IMR-90 (cell line): ENCODE data around the gene ATMIN. TPM values are rescaled to one million over a fixed set of nuclear protein-coding genes. Genes with fewer than 3 reads are reported as not detected.

Source experiments
- ATAC-seq: fragments of 200-7000 bp; cut with Tn5 transposase; 2 replicates; pipeline ENCODE4 v1.9.1; 2020; ENCODE audit warnings: low read depth, mild to moderate bottlenecking, moderate library complexity
- BruUV-seq: library from RNA; stranded (reverse); fragments of 400-500 nt; replicated peaks from 2 replicates; lab custom pipeline; 2021; lab: Mats Ljungman, UMichigan
- CTCF ChIA-PET: fragments of 300-600 bp; formaldehyde crosslinking; extraction: SDS; loops from one replicate; lab custom pipeline; 2021; ENCODE audit warnings: antibody characterized with exemption; lab: Yijun Ruan, JAX
- POLR2A ChIA-PET: fragments of 300-600 bp; sonication (Branson Sonifier 250); formaldehyde crosslinking; loops from one replicate; lab custom pipeline; 2022; ENCODE audit warnings: antibody characterized with exemption; ENCODE audit not compliant: unreplicated experiment; lab: Charles Lee
- DNase-seq: peaks from one replicate; pipeline ENCODE4 v3.0.0; 2013
- H2AFZ ChIP-seq: replicated peaks from 2 replicates; pipeline ENCODE3; 2013; ENCODE audit warnings: low read length, mild to moderate bottlenecking; ENCODE audit not compliant: poor library complexity
- H2AK5ac ChIP-seq: 2 replicates; pipeline ENCODE4 v1.6.1; 2013; ENCODE audit warnings: low read depth, low read length, inconsistent platforms
- H2AK9ac ChIP-seq: replicated peaks from 2 replicates; pipeline ENCODE3; 2013; ENCODE audit warnings: mild to moderate bottlenecking, low read depth, low read length, moderate library complexity; ENCODE audit not compliant: poor library complexity
- H2BK120ac ChIP-seq: 2 replicates; pipeline ENCODE4 v1.6.1; 2013; ENCODE audit warnings: low read depth, low read length, inconsistent platforms
- H2BK15ac ChIP-seq: 3 replicates; pipeline ENCODE4 v1.6.1; 2013; ENCODE audit warnings: low read depth, low read length, inconsistent platforms
- H2BK20ac ChIP-seq: 2 replicates; pipeline ENCODE4 v1.6.1; 2013; ENCODE audit warnings: low read depth, mild to moderate bottlenecking, inconsistent platforms, low read length, moderate library complexity
- H2BK5ac ChIP-seq: 2 replicates; pipeline ENCODE4 v1.6.1; 2013; ENCODE audit warnings: mild to moderate bottlenecking, low read depth, low read length, inconsistent platforms; ENCODE audit not compliant: poor library complexity, severe bottlenecking
- H3K14ac ChIP-seq: replicated peaks from 2 replicates; pipeline ENCODE4 v1.6.1; 2013; ENCODE audit warnings: low read depth, low read length, inconsistent platforms
- H3K18ac ChIP-seq: 2 replicates; pipeline ENCODE4 v1.6.1; 2013; ENCODE audit warnings: low read depth, low read length, control low read depth
- H3K23ac ChIP-seq: 2 replicates; pipeline ENCODE4 v1.6.1; 2013; ENCODE audit warnings: low read depth, low read length, inconsistent platforms
- H3K27ac ChIP-seq: 2 replicates; pipeline ENCODE4 v1.5.1; 2013; ENCODE audit warnings: mild to moderate bottlenecking, control low read depth, low read length; ENCODE audit not compliant: insufficient read depth
- H3K27me3 ChIP-seq: 2 replicates; pipeline ENCODE4 v1.6.1; 2013; ENCODE audit warnings: low read length; ENCODE audit not compliant: control insufficient read depth, insufficient read depth
- H3K36me3 ChIP-seq: 2 replicates; pipeline ENCODE4 v1.6.1; 2013; ENCODE audit warnings: low read length, mixed read lengths; ENCODE audit not compliant: control insufficient read depth, insufficient read depth
- H3K4ac ChIP-seq: 2 replicates; pipeline ENCODE4 v1.6.1; 2013; ENCODE audit warnings: low read depth, low read length, inconsistent platforms
- H3K4me1 ChIP-seq: 2 replicates; pipeline ENCODE4 v1.6.1; 2013; ENCODE audit warnings: low read length, mixed read lengths; ENCODE audit not compliant: control insufficient read depth, insufficient read depth
- H3K4me2 ChIP-seq: 2 replicates; pipeline ENCODE4 v1.6.1; 2013; ENCODE audit warnings: low read depth, mild to moderate bottlenecking, control low read depth, low read length, moderate library complexity
- H3K4me3 ChIP-seq: 2 replicates; pipeline ENCODE4 v1.5.1; 2013; ENCODE audit warnings: low read depth, mild to moderate bottlenecking, control low read depth, low read length, moderate library complexity; ENCODE audit not compliant: insufficient read depth
- H3K56ac ChIP-seq: 2 replicates; pipeline ENCODE4 v1.6.1; 2013; ENCODE audit warnings: low read length, inconsistent platforms; ENCODE audit not compliant: insufficient read depth; ENCODE audit errors: extremely low read depth
- H3K79me1 ChIP-seq, 2 experiments: 2 replicates each; pipeline ENCODE4 v1.6.1; 2013; ENCODE audit warnings: low read length in 2 of 2, inconsistent platforms in 1 of 2, low read depth in 1 of 2
- H3K9ac ChIP-seq: 2 replicates; pipeline ENCODE4 v1.6.1; 2013; ENCODE audit warnings: low read depth, low read length, control low read depth
- H3K9me1 ChIP-seq: 2 replicates; pipeline ENCODE4 v1.6.1; 2013; ENCODE audit warnings: low read length, inconsistent platforms; ENCODE audit not compliant: insufficient read depth
- H3K9me3 ChIP-seq: 2 replicates; pipeline ENCODE4 v1.6.1; 2013; ENCODE audit warnings: low read length; ENCODE audit not compliant: control insufficient read depth, insufficient read depth
- H4K20me1 ChIP-seq: 2 replicates; pipeline ENCODE4 v1.6.1; 2013; ENCODE audit warnings: low read length, inconsistent platforms; ENCODE audit not compliant: insufficient read depth
- H4K5ac ChIP-seq: 2 replicates; pipeline ENCODE4 v1.6.1; 2013; ENCODE audit warnings: mild to moderate bottlenecking, low read depth, low read length, control low read depth
- H4K8ac ChIP-seq, 2 experiments: 2 replicates each; pipeline ENCODE4 v1.6.1; 2013; ENCODE audit warnings: low read depth in 2 of 2, low read length in 2 of 2, control low read depth in 1 of 2, inconsistent platforms in 1 of 2
- H4K91ac ChIP-seq: 2 replicates; pipeline ENCODE4 v1.6.1; 2013; ENCODE audit warnings: low read depth, low read length, inconsistent platforms; ENCODE audit not compliant: insufficient read depth
- CEBPB ChIP-seq: IDR thresholded peaks from 2 replicates; pipeline ENCODE4 v1.6.1; 2012; ENCODE audit warnings: low read depth, low read length, improper control_type of control experiment
- CHD1 ChIP-seq: IDR thresholded peaks from 2 replicates; pipeline ENCODE4 v1.6.1; 2012; ENCODE audit warnings: low read depth, low read length, improper control_type of control experiment
- USF2 ChIP-seq: fragments of 150-350 bp; IDR thresholded peaks from 2 replicates; pipeline ENCODE4 v1.6.1; 2017; ENCODE audit warnings: mild to moderate bottlenecking, antibody characterized with exemption, low read length, low read depth
- WGBS, 2 experiments: methylation state at CpG; one replicate each; pipeline versions ENCODE4 v1.1.5 to v1.1.7; 2013; ENCODE audit warnings: missing lambda C conversion rate in 2 of 2; ENCODE audit not compliant: insufficient read length in 1 of 2; ENCODE audit errors: extremely low coverage in 2 of 2; 5-methylcytosine and 5-hydroxymethylcytosine counted together
- dilution Hi-C: fragments of 300-500 bp; cut with HindIII; formaldehyde crosslinking; loops from one replicate; pipeline ENCODE4 v1.14.3; 2018; ENCODE audit warnings: low sequenced_read_pairs; ENCODE audit not compliant: unreplicated experiment
- in situ Hi-C: fragments of 300-500 bp; cut with MboI; formaldehyde crosslinking; loops from 3 replicates; pipeline ENCODE4 v1.14.3; 2019; ENCODE audit warnings: low sequenced_read_pairs, inconsistent platforms, mixed read lengths
- intact Hi-C: fragments of 100-400 bp; cut with micrococcal nuclease; formaldehyde crosslinking; loops from 2 replicates; pipeline ENCODE4 v1.10.0; 2022
- polyA plus RNA-seq, 3 experiments: library from polyadenylated mRNA; depleted of rRNA; stranded (reverse); fragments of >200 nt; gene quantifications; 2 replicates each; pipeline ENCODE4 v1.2.3, GENCODE V29; 2012; ENCODE audit warnings: low replicate concordance in 1 of 3
- total RNA-seq: library from RNA; depleted of rRNA; stranded (reverse); fragments of >200 nt; gene quantifications from 2 replicates; pipeline ENCODE4 v1.2.3, GENCODE V29; 2012
- TF ChIP-seq, protein P1 (sequence below): fragments of 150-350 bp; IDR thresholded peaks from 2 replicates; pipeline ENCODE4 v1.6.1; 2016; ENCODE audit warnings: low read depth, mild to moderate bottlenecking, low read length, moderate library complexity, borderline replicate concordance

The ATMIN gene
- total and polyA plus RNA-seq, 2 of the 4 experiments (the other 2 are of a cell fraction): 15.8 to 45.9 TPM

GRCh38 chr16:81088836-81089235 is 53.2 kb downstream of the ATMIN start:
- Histone ChIP-seq H4K91ac (no peak overlapping the region), H2AK5ac (no peak overlapping the region), H3K4ac (no peak overlapping the region), H2BK15ac (no peak overlapping the region), H3K4me3 (no peak overlapping the region), H3K79me1 (peaks cover 9 to 25% of the 10 kb centered on the region in 2 experiments), H3K9me1 (no peaks in the 10 kb centered on the region; the same call in 1 of the 2 replicates), H3K27me3 (no peaks in the 10 kb centered on the region), H3K9me3 (no peaks in the 10 kb centered on the region), H3K4me1 (no peaks in the 10 kb centered on the region), H3K18ac (no peak overlapping the region), H3K27ac (no peak overlapping the region), H3K4me2 (no peak overlapping the region), H2AFZ (no peak overlapping the region), H3K23ac (no peak overlapping the region), H2BK20ac (no peak overlapping the region), H3K36me3 (peaks cover 1% of the 10 kb centered on the region; the same call in 1 of the 2 replicates), H2BK120ac (no peak overlapping the region), H3K14ac (no peak overlapping the region), H2BK5ac (no peak overlapping the region), H4K5ac (no peak overlapping the region), H4K8ac (no peak overlapping the region), H3K56ac (no peak overlapping the region), H4K20me1 (no peaks in the 10 kb centered on the region), H3K9ac (no peak overlapping the region), H2AK9ac (no peak overlapping the region)
- no CpG with 5 or more reads among the region's 5 CpGs for WGBS, 2 experiments
- ChIA-PET POLR2A (no interaction called here), CTCF (no interaction called here)
- ATAC-seq: no peak
- BruUV-seq: no TSS peak
- dilution Hi-C loops: no loop called here
- TF ChIP-seq USF2 (no peak), CEBPB (no peak), CHD1 (no peak)
- TF ChIP-seq, protein P1, sequence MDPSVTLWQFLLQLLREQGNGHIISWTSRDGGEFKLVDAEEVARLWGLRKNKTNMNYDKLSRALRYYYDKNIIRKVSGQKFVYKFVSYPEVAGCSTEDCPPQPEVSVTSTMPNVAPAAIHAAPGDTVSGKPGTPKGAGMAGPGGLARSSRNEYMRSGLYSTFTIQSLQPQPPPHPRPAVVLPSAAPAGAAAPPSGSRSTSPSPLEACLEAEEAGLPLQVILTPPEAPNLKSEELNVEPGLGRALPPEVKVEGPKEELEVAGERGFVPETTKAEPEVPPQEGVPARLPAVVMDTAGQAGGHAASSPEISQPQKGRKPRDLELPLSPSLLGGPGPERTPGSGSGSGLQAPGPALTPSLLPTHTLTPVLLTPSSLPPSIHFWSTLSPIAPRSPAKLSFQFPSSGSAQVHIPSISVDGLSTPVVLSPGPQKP: no peak
- no peak for DNase-seq
- in situ Hi-C loops: no loop called here
- intact Hi-C loops: no loop called here
